Panc1 (cell line): ENCODE measurements around the gene INPPL1.

Experiments used
- CTCF ChIP-seq: fragments of 450-650 bp; IDR thresholded peaks from 2 replicates; pipeline ENCODE4 v1.5.1; 2017; ENCODE audit warnings: mild to moderate bottlenecking
- REST ChIP-seq, 2 experiments: IDR thresholded peaks; 2 replicates each; pipeline ENCODE4 v1.6.1; 2011 to 2012; ENCODE audit warnings: low read depth in 2 of 2, control low read depth in 1 of 2, low read length in 1 of 2, mild to moderate bottlenecking in 1 of 2, moderate library complexity in 1 of 2; ENCODE audit not compliant: insufficient read depth in 1 of 2

GRCh38 chr11:72280726-72281315 is 56.3 kb downstream of the INPPL1 start:
- TF ChIP-seq CTCF = no peak
- TF ChIP-seq REST (IDR thresholded peaks at IDR 0.05; ENCODE audit: insufficient read depth in 1 of 2, low read depth in 2 of 2, low read length in 1 of 2) = no peak
